CD4-positive, alpha-beta T cell treated with Interleukin-12 subunit alpha and Interleukin-12 subunit beta, for 1 hour (primary cell): ENCODE results near the gene DUSP2.

Source experiments
- DNase-seq: peaks from one replicate; pipeline ENCODE4 v3.0.0-alpha.2; 2020

The DUSP2 gene

GRCh38 chr2:96099861-96100798 lies 45.1 kb downstream of the DUSP2 start:
- DNase-seq: no peak

GRCh38 chr2:96098900-96099590 lies 46.2 kb downstream of the DUSP2 start:
- no peak for DNase-seq

- DNase-seq: no peak
Measured at GRCh38 chr2:96097951-96098823, 47.1 kb downstream of the DUSP2 start.

- no peak for DNase-seq
Measured at GRCh38 chr2:96097441-96097840, 47.8 kb downstream of the DUSP2 start.

GRCh38 chr2:96095116-96095636 lies 50.1 kb downstream of the DUSP2 start:
- no peak for DNase-seq

- DNase-seq: no peak
Measured at GRCh38 chr2:96093528-96093927, 51.7 kb downstream of the DUSP2 start.
